Cardiac muscle cell (in vitro differentiated cells and primary cell): Measurements from ENCODE around the gene INHBA. TPM values are rescaled to one million over a fixed set of nuclear protein-coding genes. Genes with fewer than 3 reads are reported as not detected.

Experiments
- DNase-seq, 2 donors: peaks; one replicate each; pipeline versions ENCODE4 v3.0.0 to v3.0.0-alpha.2; 2010 to 2017; ENCODE audit warnings: low read depth in 1 of 2, low spot score in 1 of 2
- H3K27ac ChIP-seq: fragments of 200-600 bp; sonication (generic); 2 replicates; pipeline ENCODE4 v1.5.1; 2016
- H3K27me3 ChIP-seq: fragments of 200-600 bp; sonication (generic); 2 replicates; pipeline ENCODE4 v1.6.0; 2016; ENCODE audit warnings: control low read depth
- H3K36me3 ChIP-seq: fragments of 200-600 bp; sonication (generic); 2 replicates; pipeline ENCODE4 v1.5.1; 2016; ENCODE audit warnings: control low read depth
- H3K4me1 ChIP-seq: fragments of 200-600 bp; sonication (generic); 2 replicates; pipeline ENCODE4 v1.8.1; 2017; ENCODE audit warnings: low read depth, mild to moderate bottlenecking, mixed run types
- H3K4me3 ChIP-seq: fragments of 200-600 bp; sonication (generic); 2 replicates; pipeline ENCODE4 v1.5.1; 2016; ENCODE audit warnings: mild to moderate bottlenecking
- H3K9me3 ChIP-seq: fragments of 200-600 bp; sonication (generic); 2 replicates; pipeline ENCODE4 v1.5.1; 2017; ENCODE audit warnings: low read depth, mild to moderate bottlenecking, control low read depth
- CTCF ChIP-seq: IDR thresholded peaks from 2 replicates; pipeline ENCODE4 v1.5.1; 2012; ENCODE audit warnings: low read depth, mild to moderate bottlenecking, low read length
- polyA plus RNA-seq: library from polyadenylated mRNA; unstranded; fragments of >200 nt; fragmentation: Nextera tagmentation; extraction: Ambion mirVana; gene quantifications from 2 replicates; pipeline ENCODE4 v1.2.1, GENCODE V29; 2016
- total RNA-seq: library from RNA; depleted of rRNA; stranded (reverse); fragments of >200 nt; gene quantifications from 2 replicates; pipeline ENCODE4 v1.2.3, GENCODE V29; 2016

The INHBA gene
- total and polyA plus RNA-seq, 2 experiments from 2014 or later: 4.8 to 5.7 TPM

- Histone ChIP-seq H3K4me1 (peaks cover 5% of the 10 kb centered on the region), H3K9me3 (no peaks in the 10 kb centered on the region), H3K4me3 (no peak overlapping the region), H3K36me3 (no peaks in the 10 kb centered on the region), H3K27me3 (no peaks in the 10 kb centered on the region), H3K27ac (no peak overlapping the region)
- TF ChIP-seq CTCF: no peak
- no peak for DNase-seq
These were observed 17.2 kb downstream of the INHBA start for GRCh38 chr7:41685684-41686083.

GRCh38 chr7:41682422-41682821, 20.5 kb downstream of the INHBA start:
- DNase-seq: no peak

GRCh38 chr7:41679566-41679965, 23.3 kb downstream of the INHBA start:
- no peaks in the 10 kb centered on the region for H3K36me3 ChIP-seq
- H3K27me3 ChIP-seq: no peaks in the 10 kb centered on the region
- H3K4me3 ChIP-seq: no peak overlapping the region
- no peak for TF ChIP-seq CTCF
- DNase-seq: no peak
- H3K27ac ChIP-seq: no peak overlapping the region
- no peaks in the 10 kb centered on the region for H3K4me1 ChIP-seq
- H3K9me3 ChIP-seq: no peaks in the 10 kb centered on the region

More at GRCh38 chr7:41682422-41682821, 20.5 kb downstream of the INHBA start:
- Histone ChIP-seq H3K4me3 (no peak overlapping the region), H3K27me3 (no peaks in the 10 kb centered on the region), H3K36me3 (no peaks in the 10 kb centered on the region), H3K4me1 (no peaks in the 10 kb centered on the region), H3K27ac (no peak overlapping the region), H3K9me3 (no peaks in the 10 kb centered on the region)
- TF ChIP-seq CTCF: no peak

- no peak for DNase-seq
- H3K27ac ChIP-seq: no peak overlapping the region
- no peak for TF ChIP-seq CTCF
These were observed 28.3 kb downstream of the INHBA start for GRCh38 chr7:41674505-41675023.

GRCh38 chr7:41661596-41661995, 41.3 kb downstream of the INHBA start:
- no peaks in the 10 kb centered on the region for H3K36me3 ChIP-seq
- H3K9me3 ChIP-seq: no peaks in the 10 kb centered on the region
- no peak overlapping the region for H3K27ac ChIP-seq
- no peaks in the 10 kb centered on the region for H3K27me3 ChIP-seq
- H3K4me1 ChIP-seq: no peaks in the 10 kb centered on the region
- no peak for TF ChIP-seq CTCF
- no peak for DNase-seq
- H3K4me3 ChIP-seq: no peak overlapping the region

More at GRCh38 chr7:41674505-41675023, 28.3 kb downstream of the INHBA start:
- H3K4me3 ChIP-seq: no peak overlapping the region
- no peaks in the 10 kb centered on the region for H3K36me3 ChIP-seq
- no peaks in the 10 kb centered on the region for H3K4me1 ChIP-seq
- no peaks in the 10 kb centered on the region for H3K9me3 ChIP-seq
- H3K27me3 ChIP-seq: no peaks in the 10 kb centered on the region
